Endothelial cell of umbilical vein (primary cell): ENCODE measurements around the gene APBB2. TPM values are rescaled to one million over a fixed set of nuclear protein-coding genes. Genes with fewer than 3 reads are reported as not detected.

Experiments used
- BruUV-seq: library from RNA; stranded (reverse); fragments of 400-500 nt; replicated peaks from 2 replicates; lab custom pipeline; 2021; lab: Mats Ljungman, UMichigan
- CTCF ChIA-PET: fragments of 300-600, 350-600 bp; sonication (Branson Sonifier 250); formaldehyde crosslinking; loops from one replicate; lab custom pipeline; 2021; ENCODE audit warnings: antibody characterized with exemption, inconsistent platforms; lab: Charles Lee
- POLR2A ChIA-PET: fragments of 300-600, 350-600 bp; sonication (Branson Sonifier 250); formaldehyde crosslinking; loops from one replicate; lab custom pipeline; 2021; ENCODE audit warnings: antibody characterized with exemption, inconsistent platforms; lab: Charles Lee
- DNase-seq: peaks from one replicate; pipeline ENCODE4 v3.0.0-alpha.2; 2011; ENCODE audit warnings: low read depth, low spot score
- FAIRE-seq: peaks from 2 replicates; lab custom pipeline; 2011; peaks lifted over from hg19 to GRCh38; lab: Jason Lieb, UNC
- H2AFZ ChIP-seq: 2 replicates; pipeline ENCODE4 v1.6.0; 2012; ENCODE audit warnings: low read depth, low read length, control low read depth, inconsistent platforms
- H3K27ac ChIP-seq: 2 replicates; pipeline ENCODE4 v1.5.1; 2011; ENCODE audit warnings: low read depth, mild to moderate bottlenecking, control low read depth, low read length, moderate library complexity; ENCODE audit not compliant: insufficient read depth
- H3K27me3 ChIP-seq, 2 experiments: 2 replicates each; pipeline versions ENCODE4 v1.6.0 to v1.6.1; 2011; ENCODE audit warnings: low read length in 2 of 2, mixed read lengths in 1 of 2; ENCODE audit not compliant: control insufficient read depth in 2 of 2, insufficient read depth in 2 of 2
- H3K36me3 ChIP-seq, 2 experiments: 2 replicates in 1 of 2; 3 replicates in 1 of 2; pipeline ENCODE4 v1.5.1; 2011; ENCODE audit warnings: low read length in 2 of 2, mild to moderate bottlenecking in 1 of 2, moderate library complexity in 1 of 2; ENCODE audit not compliant: control insufficient read depth in 2 of 2, insufficient read depth in 2 of 2; ENCODE audit errors: extremely low read depth in 1 of 2
- H3K4me1 ChIP-seq: 3 replicates; pipeline ENCODE4 v1.5.1; 2011; ENCODE audit warnings: mild to moderate bottlenecking, low read length; ENCODE audit not compliant: control insufficient read depth, insufficient read depth; ENCODE audit errors: extremely low read depth
- H3K4me2 ChIP-seq: 2 replicates; pipeline ENCODE4 v1.6.1; 2011; ENCODE audit warnings: low read length, control low read depth, mixed read lengths; ENCODE audit not compliant: insufficient read depth
- H3K4me3 ChIP-seq, 3 experiments: fragments of 200-600 bp in 1 of 3; sonication (generic), shearing (Covaris generic) in 1 of 3; replicated peaks in 1 of 3; 2 replicates each; pipeline ENCODE4 v1.5.1; 2011 to 2016; ENCODE audit warnings: control low read depth in 3 of 3, low read length in 3 of 3, mild to moderate bottlenecking in 2 of 3, inconsistent platforms in 1 of 3, low read depth in 1 of 3, moderate library complexity in 1 of 3; ENCODE audit not compliant: insufficient read depth in 1 of 3
- H3K79me2 ChIP-seq: 2 replicates; pipeline ENCODE4 v1.6.0; 2012; ENCODE audit warnings: low read length, inconsistent platforms; ENCODE audit not compliant: control insufficient read depth, insufficient read depth
- H3K9ac ChIP-seq: replicated peaks from 2 replicates; pipeline ENCODE3; 2011; ENCODE audit warnings: low read length, control low read depth; ENCODE audit not compliant: insufficient read depth; ENCODE audit errors: extremely low read depth
- H3K9me1 ChIP-seq: replicated peaks from 3 replicates; pipeline ENCODE4 v1.6.0; 2011; ENCODE audit warnings: mild to moderate bottlenecking, low read length; ENCODE audit not compliant: control insufficient read depth, insufficient read depth; ENCODE audit errors: extremely low read depth
- H3K9me3 ChIP-seq: replicated peaks from 2 replicates; pipeline ENCODE4 v1.5.1; 2012; ENCODE audit warnings: low read length, inconsistent platforms; ENCODE audit not compliant: control insufficient read depth, insufficient read depth
- H4K20me1 ChIP-seq: replicated peaks from 2 replicates; pipeline ENCODE3; 2011; ENCODE audit warnings: mild to moderate bottlenecking, low read length; ENCODE audit not compliant: control insufficient read depth, insufficient read depth; ENCODE audit errors: extremely low read depth
- EZH2 ChIP-seq: IDR thresholded peaks from 2 replicates; pipeline ENCODE4 v1.6.1; 2012; ENCODE audit warnings: borderline replicate concordance, low read depth, mild to moderate bottlenecking, moderate library complexity, low read length, inconsistent platforms; ENCODE audit not compliant: severe bottlenecking
- FOS ChIP-seq: IDR thresholded peaks from 2 replicates; pipeline ENCODE4 v1.6.1; 2011; ENCODE audit warnings: mild to moderate bottlenecking, low read length, moderate library complexity, borderline replicate concordance; ENCODE audit not compliant: insufficient read depth
- GATA2 ChIP-seq: IDR thresholded peaks from 2 replicates; pipeline ENCODE4 v1.7.0; 2011; ENCODE audit warnings: low read depth, mild to moderate bottlenecking, moderate library complexity, mixed read lengths, low read length; ENCODE audit not compliant: insufficient read length, insufficient read depth
- JUN ChIP-seq: IDR thresholded peaks from 2 replicates; pipeline ENCODE4 v1.6.1; 2011; ENCODE audit warnings: borderline replicate concordance, low read depth; ENCODE audit not compliant: insufficient read length, insufficient read depth
- MYC ChIP-seq: IDR thresholded peaks from one replicate; pipeline ENCODE4 v1.6.1; 2011; ENCODE audit warnings: mild to moderate bottlenecking, low read depth, low read length
- POLR2A ChIP-seq: IDR thresholded peaks from 2 replicates; pipeline ENCODE4 v1.6.1; 2012; ENCODE audit warnings: low read depth, mild to moderate bottlenecking, control low read depth, low read length
- POLR2AphosphoS5 ChIP-seq: IDR thresholded peaks from 2 replicates; pipeline ENCODE4 v1.6.1; 2012; ENCODE audit warnings: low read depth, mild to moderate bottlenecking, control low read depth, low read length, moderate library complexity; ENCODE audit not compliant: insufficient read depth
- dilution Hi-C: fragments of 300-500 bp; cut with MboI; formaldehyde crosslinking; loops from one replicate; pipeline ENCODE4 v1.15.0; 2019; ENCODE audit warnings: low sequenced_read_pairs; ENCODE audit not compliant: extremely low pct_ligation_motif_present
- intact Hi-C: fragments of 100-400 bp; cut with micrococcal nuclease; formaldehyde crosslinking; loops from one replicate; pipeline ENCODE4 v1.10.0; 2022
- polyA plus RNA-seq, 4 experiments: library from polyadenylated mRNA; depleted of rRNA in 3 of 4; stranded (reverse) in 3 of 4; unstranded in 1 of 4; fragments of >200 nt; gene quantifications; 2 replicates each; pipeline versions ENCODE4 v1.2.1 to v1.2.3, GENCODE V29; 2011 to 2012; ENCODE audit warnings: missing spikeins in 1 of 4
- total RNA-seq: library from RNA; stranded (reverse); gene quantifications from 2 replicates; pipeline ENCODE4 v1.2.3, GENCODE V29; 2021
- TF ChIP-seq, protein P1 (sequence below): IDR thresholded peaks from 2 replicates; pipeline ENCODE4 v1.6.1; 2011; ENCODE audit not compliant: insufficient read depth, insufficient read length
- TF ChIP-seq, protein P2 (sequence below), 2 donors: IDR thresholded peaks; 1 replicate in 1 of 2; 2 replicates in 1 of 2; pipeline ENCODE4 v1.5.1; 2011; ENCODE audit warnings: low read length in 2 of 2, mild to moderate bottlenecking in 2 of 2, moderate library complexity in 2 of 2, control low read depth in 1 of 2, inconsistent platforms in 1 of 2, low read depth in 1 of 2; ENCODE audit not compliant: insufficient read depth in 1 of 2; ENCODE audit errors: extremely low read depth in 1 of 2

Gene APBB2
- total and polyA plus RNA-seq, 2 donors (not counting 3 experiments of a cell fraction or from before 2014, with no cell fraction given), result 79.8 to 124 TPM

DNA sequence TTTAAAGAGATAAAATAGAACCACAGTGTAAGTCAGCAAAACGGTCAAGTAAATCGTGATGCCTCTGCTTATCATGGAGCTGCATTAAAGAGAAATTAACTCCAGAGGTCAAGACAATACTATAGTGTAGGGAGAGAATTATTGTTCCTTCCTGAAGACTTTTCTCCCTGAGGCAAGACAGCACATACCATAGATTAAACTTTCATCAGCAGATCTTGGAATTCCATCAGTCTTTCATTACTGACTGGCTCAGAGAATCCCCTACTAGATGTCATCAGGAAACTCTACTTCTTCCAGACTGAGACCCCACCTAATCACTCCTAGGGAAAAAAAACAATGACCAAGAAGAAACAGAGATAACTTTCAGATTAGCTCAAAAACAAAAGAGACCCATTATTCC lies 333.2 kb downstream of the APBB2 start:
- TF ChIP-seq GATA2, result no peak
- no peak for TF ChIP-seq FOS
- TF ChIP-seq EZH2, result no peak
- TF ChIP-seq MYC, result no peak
- no peak for TF ChIP-seq JUN
- TF ChIP-seq, protein P1, sequence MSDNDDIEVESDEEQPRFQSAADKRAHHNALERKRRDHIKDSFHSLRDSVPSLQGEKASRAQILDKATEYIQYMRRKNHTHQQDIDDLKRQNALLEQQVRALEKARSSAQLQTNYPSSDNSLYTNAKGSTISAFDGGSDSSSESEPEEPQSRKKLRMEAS, result no peak
- TF ChIP-seq POLR2A, result no peak
- no peak for TF ChIP-seq POLR2AphosphoS5
- TF ChIP-seq, protein P2, sequence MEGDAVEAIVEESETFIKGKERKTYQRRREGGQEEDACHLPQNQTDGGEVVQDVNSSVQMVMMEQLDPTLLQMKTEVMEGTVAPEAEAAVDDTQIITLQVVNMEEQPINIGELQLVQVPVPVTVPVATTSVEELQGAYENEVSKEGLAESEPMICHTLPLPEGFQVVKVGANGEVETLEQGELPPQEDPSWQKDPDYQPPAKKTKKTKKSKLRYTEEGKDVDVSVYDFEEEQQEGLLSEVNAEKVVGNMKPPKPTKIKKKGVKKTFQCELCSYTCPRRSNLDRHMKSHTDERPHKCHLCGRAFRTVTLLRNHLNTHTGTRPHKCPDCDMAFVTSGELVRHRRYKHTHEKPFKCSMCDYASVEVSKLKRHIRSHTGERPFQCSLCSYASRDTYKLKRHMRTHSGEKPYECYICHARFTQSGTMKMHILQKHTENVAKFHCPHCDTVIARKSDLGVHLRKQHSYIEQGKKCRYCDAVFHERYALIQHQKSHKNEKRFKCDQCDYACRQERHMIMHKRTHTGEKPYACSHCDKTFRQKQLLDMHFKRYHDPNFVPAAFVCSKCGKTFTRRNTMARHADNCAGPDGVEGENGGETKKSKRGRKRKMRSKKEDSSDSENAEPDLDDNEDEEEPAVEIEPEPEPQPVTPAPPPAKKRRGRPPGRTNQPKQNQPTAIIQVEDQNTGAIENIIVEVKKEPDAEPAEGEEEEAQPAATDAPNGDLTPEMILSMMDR (IDR thresholded peaks at IDR 0.05; ENCODE audit: extremely low read depth in 1 of 2, insufficient read depth in 1 of 2, low read depth in 1 of 2, low read length in 2 of 2), result no peak
- dilution Hi-C loops (no loop called here), intact Hi-C loops (no loop called here)
- FAIRE-seq, result no peak
- no peaks in the 10 kb centered on the region for H3K79me2 ChIP-seq
- H3K4me3 ChIP-seq, result no peak overlapping the region
- no peaks in the 10 kb centered on the region for H4K20me1 ChIP-seq
- no peak overlapping the region for H2AFZ ChIP-seq
- ChIA-PET POLR2A (interaction anchor here (0.6 kb wide), 1 partner anchor 1823 kb away, joined by 4 read pairs; no protein-coding TSS in a partner anchor), CTCF (interaction anchor here (0.6 kb wide), 2 partner anchors 63 to 1082 kb away, joined by 3 read pairs; no protein-coding TSS in a partner anchor)
- no peaks in the 10 kb centered on the region for H3K9me3 ChIP-seq
- DNase-seq, result no peak
- no peak overlapping the region for H3K27ac ChIP-seq
- no peak overlapping the region for H3K4me2 ChIP-seq
- H3K9me1 ChIP-seq, result no peaks in the 10 kb centered on the region
- no peak overlapping the region for H3K9ac ChIP-seq
- no TSS peak for BruUV-seq
- H3K27me3 ChIP-seq, result no peaks in the 10 kb centered on the region
- peaks cover 7 to 20% of the 10 kb centered on the region in 2 experiments for H3K36me3 ChIP-seq
- H3K4me1 ChIP-seq, result no peaks in the 10 kb centered on the region
